ENCODE measurements around the gene RALBP1. TPM values are rescaled to one million over a fixed set of nuclear protein-coding genes. Genes with fewer than 3 reads are reported as not detected.
"Not testable (repeated sequence)": the region's sequence is repeated elsewhere in the genome, so short reads cannot be mapped to it uniquely, and the experiment has no call there.

The RALBP1 gene
- total RNA-seq, 1 experiment from 2014 or later, result 67.3 TPM

DNA sequence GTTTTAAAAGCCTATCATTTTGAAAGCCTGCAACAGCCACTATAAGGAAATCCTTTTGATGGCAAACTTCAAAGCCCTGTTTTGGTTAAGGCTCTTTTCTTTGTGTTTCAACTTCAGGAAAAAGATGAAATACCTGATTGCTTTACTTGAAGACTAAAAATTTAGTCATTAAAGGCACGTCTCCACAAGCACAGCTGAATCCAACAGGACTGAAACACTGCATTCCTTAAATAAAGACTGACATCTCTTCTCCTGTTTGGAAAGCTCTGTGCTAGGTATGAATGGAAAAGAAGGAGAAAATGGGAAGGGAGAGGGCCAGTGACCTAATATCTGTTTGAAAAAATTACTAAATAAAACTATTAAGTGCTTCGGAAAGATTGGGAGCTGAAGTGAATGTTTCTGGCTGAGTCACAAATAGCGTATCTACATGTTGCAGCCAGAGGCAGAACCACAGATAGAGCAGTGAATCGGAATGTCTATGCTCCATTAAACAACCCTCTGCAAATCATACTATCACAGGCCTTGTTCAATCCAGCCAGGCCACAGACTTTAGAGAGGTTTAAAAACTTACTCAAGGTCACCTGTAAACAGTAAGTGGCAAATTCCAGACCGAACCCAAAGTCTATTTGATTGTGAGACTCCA, 21.1 kb upstream of the RALBP1 start:
- DNase-seq (ENCODE audit: low read depth), result no peak

DNA sequence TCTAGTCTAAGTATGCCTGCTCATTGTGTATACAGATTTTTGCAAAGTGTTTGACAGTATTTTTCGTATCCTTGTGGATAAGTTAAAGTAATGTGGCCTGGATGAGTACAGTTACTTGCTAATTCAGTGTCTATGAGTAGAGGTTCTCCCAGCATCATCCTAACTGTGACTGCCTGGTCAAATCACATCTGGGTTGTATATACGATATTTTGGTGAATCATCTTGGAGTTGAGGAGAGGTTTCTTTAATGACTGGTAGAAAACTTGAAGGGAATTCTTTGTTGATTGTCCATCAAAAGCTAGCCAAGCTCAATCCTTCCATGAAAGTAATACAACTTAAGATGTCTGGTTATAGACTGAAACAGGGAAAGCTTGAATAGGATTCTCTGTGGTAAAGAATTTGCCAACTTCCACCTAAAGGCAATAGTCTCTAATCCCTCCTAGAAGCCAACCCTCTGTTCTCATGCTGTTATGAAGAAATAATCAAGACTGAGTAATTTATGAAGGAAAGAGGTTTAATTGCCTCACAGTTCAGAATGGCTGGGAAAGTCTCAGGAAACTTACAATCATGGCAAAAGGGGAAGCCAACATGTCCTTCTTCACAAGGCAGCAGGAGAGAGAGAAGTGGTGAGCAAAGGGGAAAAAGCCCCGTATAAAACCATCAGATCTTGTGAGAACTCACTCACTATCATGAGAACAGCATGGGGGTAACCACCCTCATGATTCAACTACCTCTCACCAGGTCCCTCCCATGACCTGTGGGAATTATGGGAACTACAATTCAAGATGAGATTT, 19.4 kb upstream of the RALBP1 start:
- no peak for DNase-seq (ENCODE audit: low read depth)

DNA sequence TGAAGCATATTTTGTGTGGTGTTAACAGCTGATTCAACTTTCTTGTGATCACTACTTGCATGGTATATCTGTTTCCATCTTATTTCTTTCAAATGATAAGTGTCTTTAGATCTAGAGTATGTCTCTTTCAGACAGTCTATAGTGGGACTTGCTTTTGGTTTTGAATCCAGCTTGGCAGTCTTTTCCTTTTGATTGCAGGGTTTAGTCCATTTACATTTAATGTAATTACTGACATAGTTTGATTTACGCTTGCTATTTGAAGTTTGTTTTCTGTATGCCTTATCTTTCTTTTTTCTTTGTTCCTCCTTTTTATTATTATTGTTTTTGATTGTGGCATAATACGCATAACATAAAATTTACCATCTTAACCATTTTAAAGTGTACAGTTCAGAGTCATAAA, 9.2 kb upstream of the RALBP1 start:
- no peak for DNase-seq (ENCODE audit: low read depth)

DNA sequence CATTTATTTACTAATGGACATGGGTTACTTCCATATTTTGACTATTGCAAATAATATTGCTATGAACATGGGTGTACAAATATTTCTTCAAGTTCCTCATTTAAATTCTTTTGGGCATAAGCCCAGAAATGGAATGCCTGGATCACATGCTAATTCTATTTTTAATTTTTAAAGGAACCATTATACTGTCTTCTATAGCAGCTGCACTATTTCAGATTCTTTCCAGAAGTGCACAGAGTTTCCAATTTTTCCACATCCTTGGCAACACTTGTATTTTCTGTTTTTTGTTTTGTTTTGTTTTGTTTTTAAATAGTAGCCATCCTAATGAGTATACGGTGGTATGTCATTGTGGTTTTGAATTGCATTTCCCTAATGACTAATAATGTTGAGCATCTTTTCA, 8.5 kb upstream of the RALBP1 start:
- peak; percentile 28 for DNase-seq (ENCODE audit: low read depth)

DNA sequence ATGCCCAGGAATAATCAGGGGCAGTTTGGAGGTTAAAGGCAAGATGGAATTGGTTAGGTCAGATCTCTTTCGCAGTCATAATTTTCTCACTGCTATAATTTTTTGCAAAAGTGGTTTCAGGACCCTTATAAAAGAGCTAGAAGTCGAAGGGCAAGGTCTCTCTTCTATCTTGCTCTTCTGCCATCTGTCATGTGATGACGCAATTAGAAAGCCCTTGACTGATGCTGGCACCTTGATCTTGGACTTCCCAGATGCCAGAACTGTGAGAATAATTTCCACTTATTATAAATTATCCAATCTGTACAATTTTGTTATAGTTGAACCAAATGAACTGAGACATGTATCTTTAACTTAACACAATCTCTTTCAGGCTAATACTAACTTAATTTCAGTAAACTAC, 6.3 kb upstream of the RALBP1 start:
- DNase-seq (ENCODE audit: low read depth), result no peak

DNA sequence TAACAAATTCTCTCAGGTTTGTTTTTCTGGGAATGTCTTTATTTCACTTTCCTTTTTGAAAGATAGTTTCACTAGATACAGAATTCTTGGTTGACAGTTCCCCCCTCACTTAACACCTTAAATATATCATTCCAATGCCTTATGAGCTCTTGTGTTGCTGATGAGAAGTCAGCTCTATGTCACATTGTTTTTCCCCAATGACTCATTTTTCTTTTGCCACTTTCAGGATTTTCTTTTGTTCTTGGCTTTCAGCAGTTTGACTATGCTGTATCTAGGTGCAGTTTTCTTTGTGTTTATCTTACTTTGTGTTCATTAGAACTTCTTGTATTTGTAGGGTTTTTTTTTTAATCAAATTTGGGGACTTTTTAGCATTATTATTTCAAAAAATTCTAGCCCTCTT, 5.6 kb upstream of the RALBP1 start:
- peak; percentile 19 for DNase-seq (ENCODE audit: low read depth)

DNA sequence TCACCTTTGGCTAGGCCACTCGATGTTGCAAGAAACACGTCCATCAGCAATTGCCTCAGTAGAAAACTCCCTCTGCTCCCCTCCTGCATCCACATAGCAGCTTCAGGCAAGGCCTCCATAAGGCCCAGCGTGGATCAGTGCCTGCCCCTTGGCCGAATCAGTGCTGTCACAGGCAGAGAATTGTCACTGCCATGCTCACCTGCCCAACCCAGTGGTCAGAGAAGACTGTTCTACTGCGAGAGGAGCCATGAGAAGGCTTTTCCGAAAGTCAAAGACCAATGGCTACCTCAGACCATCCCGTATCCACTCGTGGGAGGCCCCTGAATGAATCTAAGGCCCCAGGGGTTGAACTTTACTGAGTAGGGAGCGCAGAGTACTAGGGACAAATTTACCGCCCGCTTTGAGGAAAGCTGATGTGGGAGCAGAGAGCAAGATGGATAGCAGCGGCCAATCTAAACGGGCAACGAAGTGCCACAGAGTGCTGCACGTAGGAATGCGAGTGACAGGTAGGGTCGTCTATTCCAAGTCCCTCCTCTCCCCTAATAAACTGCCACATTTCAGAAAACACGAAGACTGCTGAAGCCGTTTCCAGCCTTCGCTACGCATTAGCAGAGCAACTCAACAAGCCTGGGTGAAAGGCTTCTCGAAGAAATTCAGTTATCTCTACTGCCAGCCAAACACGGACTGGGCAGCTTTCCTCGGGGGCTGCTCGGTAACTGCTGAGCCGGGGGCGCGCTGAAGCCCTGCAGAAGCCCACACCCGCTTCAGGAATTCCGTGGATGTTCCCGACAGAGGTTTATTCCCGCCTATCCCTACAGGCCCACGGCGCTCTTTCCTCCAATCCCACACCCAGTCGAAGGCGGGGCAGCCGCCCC, 968 bp upstream of the RALBP1 start:
- DNase-seq (ENCODE audit: low read depth), result peak; percentile 81

DNA sequence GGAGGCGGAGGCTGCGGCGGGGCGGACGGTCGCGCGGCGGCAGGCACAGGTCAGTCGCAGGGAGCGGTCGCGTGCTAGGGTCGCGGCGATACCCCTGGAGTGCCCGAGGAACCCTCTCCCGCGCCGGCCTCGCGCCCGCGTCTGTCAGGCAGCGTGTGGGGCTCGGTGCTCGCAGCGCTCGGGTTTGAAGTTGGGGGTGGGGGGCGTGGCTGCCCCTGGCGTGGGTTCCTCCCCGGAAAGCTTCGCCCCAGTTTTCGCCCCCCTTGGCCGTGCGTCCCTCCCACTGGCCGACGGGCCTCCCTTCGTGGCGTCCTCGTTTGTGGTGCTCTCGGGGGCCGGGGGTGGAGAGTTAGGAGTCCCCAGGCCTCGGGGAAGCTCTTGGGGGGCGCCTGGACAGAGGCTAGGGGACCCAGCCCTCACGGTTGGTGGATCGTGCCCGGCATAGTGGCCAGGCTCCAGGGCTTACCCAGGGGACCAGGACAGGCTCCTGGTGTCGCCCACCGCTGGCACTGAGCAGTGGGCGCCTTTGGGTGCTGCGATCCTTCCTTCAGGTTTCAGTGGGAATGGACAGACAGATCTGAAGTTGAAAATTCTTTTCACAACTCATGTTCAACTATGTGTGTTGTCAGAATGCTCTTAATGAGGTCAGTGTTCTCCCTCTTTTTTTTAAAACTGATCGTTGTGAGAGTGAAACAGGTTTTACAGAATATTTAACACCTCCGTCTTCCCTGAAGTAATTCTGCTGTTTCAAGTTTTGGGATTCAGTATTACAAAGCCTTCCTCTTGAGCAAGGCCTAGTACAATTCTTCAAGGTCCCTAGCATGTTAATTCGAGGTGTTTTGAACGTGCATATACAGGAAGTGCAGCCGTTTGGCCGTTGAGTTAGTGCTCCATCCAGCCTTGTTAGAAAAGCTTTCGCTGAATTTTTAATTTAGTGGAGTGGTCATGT, 604 bp downstream of the RALBP1 start:
- peak; percentile 19 for DNase-seq (ENCODE audit: low read depth)

DNA sequence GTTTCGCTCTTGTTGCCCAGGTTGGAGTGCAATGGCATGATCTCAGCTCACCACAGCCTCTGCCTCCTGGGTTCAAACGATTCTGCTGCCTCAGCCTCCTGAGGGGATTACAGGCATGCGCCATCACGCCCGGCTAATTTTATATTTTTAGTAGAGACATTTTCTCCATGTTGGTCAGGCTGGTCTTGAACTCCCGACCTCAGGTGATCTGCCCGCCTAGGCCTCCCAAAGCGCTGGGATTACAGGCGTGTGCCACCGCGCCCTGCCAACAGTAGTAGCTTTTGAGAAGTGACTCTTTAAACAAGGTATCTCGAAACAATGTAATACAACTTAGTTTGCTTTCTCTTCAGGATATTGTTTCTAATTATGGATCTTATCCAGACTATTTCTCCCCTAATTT, 1.6 kb downstream of the RALBP1 start:
- not testable (repeated sequence) for DNase-seq (ENCODE audit: low read depth)

DNA sequence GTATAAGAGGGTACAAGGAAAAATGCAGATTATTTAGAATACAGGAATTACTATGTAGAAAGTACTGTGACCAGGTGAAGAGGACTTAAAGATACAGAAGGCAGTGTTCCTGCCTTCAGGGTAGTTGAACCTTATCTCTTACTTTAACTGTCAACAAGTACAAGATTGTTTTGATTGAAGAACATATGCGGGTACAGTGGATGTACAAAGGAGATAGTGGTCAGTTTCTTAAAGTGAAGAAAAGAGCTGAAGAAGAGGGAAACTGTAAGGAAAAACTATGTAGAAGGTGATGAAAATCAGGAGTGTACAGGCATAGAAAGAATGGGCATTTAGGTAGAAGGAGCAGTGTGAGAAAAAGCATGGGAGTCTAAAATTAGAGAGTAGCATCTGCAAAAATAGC, 2.2 kb downstream of the RALBP1 start:
- DNase-seq (ENCODE audit: low read depth), result no peak

DNA sequence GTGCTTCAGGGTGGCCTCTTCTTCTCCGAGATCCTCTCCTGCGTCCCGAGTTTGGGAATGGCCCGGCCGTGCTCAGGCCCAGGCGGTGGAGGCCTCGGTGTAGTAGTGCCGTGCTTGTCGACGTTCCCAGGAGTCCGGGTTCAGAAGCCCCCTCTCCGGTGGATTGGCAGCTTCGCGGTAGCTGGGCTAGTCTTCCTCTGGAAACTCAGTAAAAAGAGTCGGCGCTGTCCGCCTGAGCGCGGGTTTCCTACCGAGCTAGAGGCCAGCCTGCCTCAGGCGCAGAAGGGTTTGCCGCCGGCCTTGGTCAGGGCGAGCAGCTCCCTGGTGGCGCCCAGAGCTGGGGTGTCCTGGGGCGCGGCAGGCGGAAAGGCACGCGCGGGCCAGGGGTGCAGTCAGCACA, 3.2 kb downstream of the RALBP1 start:
- DNase-seq (ENCODE audit: low read depth), result no peak

DNA sequence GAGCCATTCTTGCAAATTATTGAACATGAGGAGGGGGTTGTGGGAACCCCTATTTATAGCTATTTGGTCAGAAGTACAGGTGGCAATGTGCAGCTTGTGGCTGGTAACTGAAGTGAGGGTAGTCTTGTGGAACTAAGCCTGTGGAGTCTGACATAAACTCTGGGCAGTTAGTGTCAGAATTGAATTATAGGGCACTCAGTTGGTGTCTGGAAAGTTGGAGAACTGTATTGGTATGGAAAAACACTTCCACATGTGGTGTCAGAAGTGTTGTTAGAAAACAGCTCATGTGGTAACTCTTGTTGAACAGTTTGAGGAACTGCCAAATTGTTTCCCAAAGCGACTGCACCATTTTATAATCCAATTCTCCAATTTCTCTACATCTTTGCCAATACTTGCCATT, 7.5 kb downstream of the RALBP1 start:
- DNase-seq (ENCODE audit: low read depth), result no peak

DNA sequence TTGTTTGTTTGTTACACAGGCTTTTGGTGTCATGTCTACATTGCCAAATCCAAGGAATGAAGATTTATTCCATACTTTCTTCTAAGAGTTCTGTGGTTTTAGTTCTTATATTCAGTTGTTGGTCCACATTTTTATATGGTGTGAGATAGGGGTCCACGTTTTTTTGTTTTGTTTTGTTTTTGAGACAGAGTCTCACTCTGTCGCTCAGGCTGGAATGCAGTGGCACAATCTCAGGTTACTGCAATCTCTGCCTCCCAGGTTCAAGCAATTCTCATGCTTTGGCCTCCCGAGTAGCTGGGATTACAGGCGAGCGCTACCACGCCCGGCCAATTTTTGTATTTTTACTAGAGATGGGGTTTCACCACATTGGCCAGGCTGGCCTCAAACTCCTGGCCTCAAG, 8.2 kb downstream of the RALBP1 start:
- no peak for DNase-seq (ENCODE audit: low read depth)

DNA sequence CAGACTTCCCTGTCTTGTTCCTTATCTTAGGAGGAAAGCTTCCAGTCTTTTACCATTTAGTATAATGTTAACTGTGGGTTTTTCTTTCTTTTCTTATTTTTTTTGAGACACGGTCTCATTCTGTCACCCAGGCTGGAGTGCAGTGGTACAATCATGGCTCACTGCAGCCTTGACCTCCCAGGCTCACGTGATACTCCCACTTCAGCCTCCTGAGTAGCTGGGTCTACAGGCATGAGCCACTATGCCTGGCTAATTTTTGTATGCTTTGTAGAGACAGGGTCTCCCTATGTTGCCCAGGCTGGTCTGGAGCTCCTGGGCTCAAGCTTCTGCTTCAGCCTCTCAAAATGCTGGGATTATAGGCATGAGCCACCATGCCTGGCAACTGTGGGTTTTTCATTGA, 9.5 kb downstream of the RALBP1 start:
- DNase-seq (ENCODE audit: low read depth), result not testable (repeated sequence)

DNA sequence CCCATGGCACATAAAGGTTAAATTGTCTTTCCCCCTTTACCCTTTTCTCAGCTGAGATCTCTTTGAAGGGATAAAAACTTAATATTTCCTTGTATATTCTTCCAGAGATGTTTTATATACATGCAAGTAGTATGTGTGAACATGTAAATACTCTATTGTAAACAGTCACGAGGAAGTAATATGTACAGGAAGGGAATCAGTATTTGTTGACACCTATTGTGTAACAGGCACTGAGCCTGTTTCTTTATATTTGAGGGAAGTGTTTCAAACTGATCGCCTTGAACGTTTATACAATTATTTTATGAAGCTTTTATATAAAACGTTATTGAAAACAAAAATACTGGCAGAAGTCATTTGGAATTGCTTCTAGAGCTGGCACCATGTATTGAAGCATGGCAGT, 13.2 kb downstream of the RALBP1 start:
- DNase-seq (ENCODE audit: low read depth), result no peak

DNA sequence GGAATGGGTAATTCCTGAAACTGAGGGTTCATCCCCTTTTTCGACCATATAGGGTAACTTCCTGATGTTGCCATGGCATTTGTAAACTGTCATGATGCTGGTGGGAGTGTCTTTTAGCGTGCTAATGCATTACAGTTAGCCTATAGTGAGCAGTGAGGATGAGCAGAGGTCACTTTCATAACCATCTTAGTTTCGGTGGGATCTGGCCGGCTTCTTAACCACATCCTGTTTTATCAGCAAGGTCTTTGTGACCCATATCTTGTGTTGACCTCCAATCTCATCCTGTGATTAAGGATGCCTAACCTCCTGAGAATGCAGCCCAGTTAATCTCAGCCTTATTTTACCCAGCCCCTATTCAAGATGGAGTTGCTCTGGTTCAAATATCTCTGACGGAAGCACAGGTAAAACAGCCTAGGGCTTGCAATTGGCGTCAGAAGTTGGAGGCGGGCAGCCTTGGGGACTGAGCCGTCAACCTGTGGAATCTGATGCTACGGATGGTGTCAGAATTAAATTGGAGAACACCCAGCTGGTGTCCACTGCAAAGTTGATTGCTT, 19.5 kb downstream of the RALBP1 start:
- DNase-seq (ENCODE audit: low read depth), result peak; percentile 42

DNA sequence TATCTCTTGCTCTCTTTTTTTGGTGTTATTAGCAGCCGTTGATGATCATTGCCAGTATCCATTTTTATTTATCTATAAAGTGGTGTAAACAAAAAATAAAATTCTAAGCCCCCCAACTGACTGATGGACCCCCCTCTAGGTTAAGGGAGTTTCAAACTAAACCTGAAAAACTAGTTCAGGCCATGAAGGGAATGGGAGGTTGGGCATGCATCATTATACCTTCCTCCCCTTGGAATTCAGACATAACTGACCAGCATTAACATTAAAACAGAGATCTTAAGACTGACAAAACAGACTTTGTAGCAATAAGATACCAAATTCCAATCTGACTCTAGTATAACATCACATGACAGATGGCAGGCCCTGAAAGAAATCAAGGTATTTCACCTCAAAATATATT, 20.2 kb downstream of the RALBP1 start:
- no peak for DNase-seq (ENCODE audit: low read depth)

DNA sequence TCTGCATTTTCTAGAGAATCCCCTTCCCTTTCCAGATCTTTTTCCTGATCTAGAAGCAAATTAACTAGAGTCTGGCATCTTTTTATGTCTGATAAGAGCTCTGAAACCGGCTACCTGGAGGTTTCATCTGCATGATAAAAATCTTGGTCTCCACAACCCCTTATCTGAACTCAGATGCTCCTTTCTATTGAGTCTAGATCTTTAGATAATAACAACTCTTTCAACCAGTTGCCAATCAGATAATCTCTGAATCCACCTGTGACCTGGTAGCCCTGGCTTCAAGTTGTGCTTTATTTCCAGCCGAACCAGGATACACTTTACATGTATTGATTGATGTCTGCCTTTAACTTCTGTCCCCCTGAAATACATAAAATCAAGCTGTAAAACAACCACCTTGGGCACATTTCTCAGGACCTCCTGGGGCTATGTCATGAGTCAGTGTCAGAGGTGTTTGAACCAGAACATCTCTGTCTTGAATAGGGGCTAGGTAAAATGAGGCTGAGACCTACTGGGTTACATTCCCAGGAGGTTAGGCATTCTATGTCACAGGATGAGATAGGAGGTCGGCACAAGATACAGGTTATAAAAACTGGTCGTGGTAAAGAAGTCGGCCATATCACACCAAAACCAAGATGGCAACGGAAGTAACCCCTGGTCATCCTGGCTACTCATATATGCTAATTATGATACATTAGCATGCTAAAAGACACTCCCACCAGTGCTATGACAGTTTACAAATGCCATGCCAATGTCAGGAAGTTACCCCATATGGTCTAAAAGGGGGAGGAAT, 20.8 kb downstream of the RALBP1 start:
- no peak for DNase-seq (ENCODE audit: low read depth)

DNA sequence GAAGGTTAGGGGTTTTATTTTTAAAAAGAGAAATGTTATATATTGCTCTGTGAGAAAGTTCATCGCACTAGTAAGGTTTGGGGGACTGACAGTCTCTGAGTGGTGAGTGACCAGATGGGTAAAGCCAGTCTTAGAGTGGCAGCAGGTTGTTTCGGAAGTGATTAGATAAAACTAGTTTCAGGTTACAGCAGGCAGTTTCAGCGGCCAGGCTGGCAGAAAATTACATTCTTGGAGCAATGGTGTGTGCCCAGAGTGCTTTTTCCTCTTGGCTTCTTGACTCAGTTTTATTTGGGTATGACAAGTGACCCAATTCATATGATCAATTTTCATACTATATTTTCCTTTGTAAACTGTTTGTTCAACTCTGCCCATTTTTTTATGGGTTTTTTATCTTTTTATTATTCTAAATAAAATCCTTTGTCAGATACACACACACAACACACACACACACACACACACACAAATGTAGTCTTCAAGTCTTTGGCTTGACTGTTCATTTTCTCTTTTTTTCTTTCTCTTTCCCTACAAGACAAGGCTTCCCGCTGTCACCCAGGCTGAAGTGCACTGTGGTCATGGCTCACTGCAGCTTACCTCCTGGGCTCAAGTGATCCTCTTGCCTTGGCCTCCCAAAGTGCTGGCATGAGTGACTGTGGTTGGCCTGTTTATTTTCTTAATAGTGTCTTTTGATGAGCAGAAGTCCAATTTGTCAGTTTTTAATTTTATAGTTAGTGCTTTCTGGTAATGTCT, 30.9 kb downstream of the RALBP1 start:
- peak; percentile 28 for DNase-seq (ENCODE audit: low read depth)
